Body of pancreas (tissue), 4 donors: ENCODE results near the gene MRPL40. TPM values are rescaled to one million over a fixed set of nuclear protein-coding genes. Genes with fewer than 3 reads are reported as not detected.

Source experiments
- ATAC-seq: fragments of 150-250 bp; one replicate; pipeline ENCODE4 v1.9.1; 2016
- DNase-seq, 4 donors: peaks; one replicate each; pipeline ENCODE4 v3.0.0-alpha.2; 2019
- H3K27ac ChIP-seq, 4 donors: fragments of 200-600 bp; sonication (generic); 1 replicate in 3 of 4; 2 replicates in 1 of 4; pipeline versions ENCODE4 v1.5.1 to v1.6.1; 2016 to 2019; ENCODE audit warnings: mild to moderate bottlenecking in 1 of 4, mixed read lengths in 1 of 4, moderate library complexity in 1 of 4
- H3K27me3 ChIP-seq, 2 donors: fragments of 200-600 bp; sonication (generic); one replicate each; pipeline ENCODE4 v1.6.0; 2016; ENCODE audit warnings: mild to moderate bottlenecking in 1 of 2
- H3K36me3 ChIP-seq, 2 donors: fragments of 200-600 bp; sonication (generic); replicated peaks in 1 of 2; 2 replicates each; pipeline ENCODE4 v1.5.1; 2016; ENCODE audit warnings: low read depth in 2 of 2; ENCODE audit not compliant: insufficient read depth in 1 of 2
- H3K4me1 ChIP-seq: fragments of 200-600 bp; sonication (generic); one replicate; pipeline ENCODE4 v1.6.0; 2016
- H3K4me3 ChIP-seq, 2 donors: fragments of 200-600 bp; sonication (generic); 1 replicate in 1 of 2; 2 replicates in 1 of 2; pipeline ENCODE4 v1.5.1; 2016 to 2019
- H3K9me3 ChIP-seq, 3 donors: fragments of 200-600 bp; sonication (generic); 1 replicate in 2 of 3; 2 replicates in 1 of 3; pipeline ENCODE4 v1.5.1; 2016
- CTCF ChIP-seq, 7 experiments: fragments of 450-650 bp in 4 of 7; fragments of 200-600 bp in 3 of 7; sonication (generic) in 3 of 7; IDR thresholded peaks; one replicate each; pipeline ENCODE4 v1.5.1; 2016 to 2019; ENCODE audit warnings: antibody characterized with exemption in 7 of 7
- POLR2A ChIP-seq, 3 donors: fragments of 450-650 bp; IDR thresholded peaks; one replicate each; pipeline ENCODE4 v1.6.1; 2016; ENCODE audit warnings: antibody characterized with exemption in 3 of 3, mild to moderate bottlenecking in 2 of 3
- WGBS, 2 donors: methylation state at CpG; one replicate each; pipeline ENCODE4 v1.1.5; 2017; 5-methylcytosine and 5-hydroxymethylcytosine counted together
- intact Hi-C: fragments of 100-400 bp; cut with DNase I; formaldehyde crosslinking; loops from one replicate; pipeline ENCODE4 v1.15.1; 2023
- total RNA-seq, 2 donors: library from RNA; depleted of rRNA; stranded (reverse); fragments of >200 nt; gene quantifications; one replicate each; pipeline ENCODE4 v1.1.0, GENCODE V29; 2016

MRPL40 gene
- total RNA-seq, 2 donors from 2014 or later, result 4.0 to 13.5 TPM

GRCh38 chr22:19464546-19464945 lies 32.2 kb downstream of the MRPL40 start:
- Histone ChIP-seq H3K9me3 (no peaks in the 10 kb centered on the region), H3K36me3 (peaks cover 0 to 31% of the 10 kb centered on the region in 2 donors), H3K4me1 (no peaks in the 10 kb centered on the region), H3K27ac (no peak overlapping the region), H3K4me3 (no peak overlapping the region), H3K27me3 (no peaks in the 10 kb centered on the region)
- DNase-seq, result no peak
- no peak for ATAC-seq
- WGBS, 2 donors, result 50 to 94% methylated on average over 1 of the region's 1 CpG
- intact Hi-C loops, result no loop called here
- TF ChIP-seq POLR2A (IDR thresholded peaks at IDR 0.05) (no peak), CTCF (IDR thresholded peaks at IDR 0.05) (no peak)

GRCh38 chr22:19464975-19465374 lies 32.6 kb downstream of the MRPL40 start:
- peaks cover 0 to 32% of the 10 kb centered on the region in 2 donors for H3K36me3 ChIP-seq
- no peak for DNase-seq
- ATAC-seq, result no peak
- 68 to 78% methylated on average over 4 of the region's 4 CpGs for WGBS, 2 donors
- intact Hi-C loops, result no loop called here
- H3K9me3 ChIP-seq, result no peaks in the 10 kb centered on the region
- H3K4me1 ChIP-seq, result no peaks in the 10 kb centered on the region
- no peak overlapping the region for H3K27ac ChIP-seq
- no peak overlapping the region for H3K4me3 ChIP-seq
- H3K27me3 ChIP-seq, result no peaks in the 10 kb centered on the region
- TF ChIP-seq POLR2A (IDR thresholded peaks at IDR 0.05) (no peak), CTCF (IDR thresholded peaks at IDR 0.05) (no peak)

- no peak for ATAC-seq
- Histone ChIP-seq H3K4me3 (no peak overlapping the region), H3K9me3 (no peaks in the 10 kb centered on the region), H3K27ac (no peak overlapping the region), H3K27me3 (no peaks in the 10 kb centered on the region), H3K36me3 (peaks cover 0 to 41% of the 10 kb centered on the region in 2 donors), H3K4me1 (no peaks in the 10 kb centered on the region)
- intact Hi-C loops, result no loop called here
- TF ChIP-seq POLR2A (IDR thresholded peaks at IDR 0.05), result no peak
- no peak for TF ChIP-seq CTCF (IDR thresholded peaks at IDR 0.05)
- no peak for DNase-seq
- WGBS, 2 donors, result 83 to 87% methylated on average over 13 of the region's 14 CpGs
Measured at GRCh38 chr22:19466126-19466716, 33.9 kb downstream of the MRPL40 start.

GRCh38 chr22:19466848-19467752 lies 34.8 kb downstream of the MRPL40 start:
- Histone ChIP-seq H3K36me3 (peaks cover 0 to 44% of the 10 kb centered on the region in 2 donors), H3K4me3 (no peak overlapping the region), H3K27me3 (no peaks in the 10 kb centered on the region), H3K27ac (no peak overlapping the region), H3K9me3 (no peaks in the 10 kb centered on the region), H3K4me1 (no peaks in the 10 kb centered on the region)
- ATAC-seq (no peak), DNase-seq (no peak)
- no peak for TF ChIP-seq POLR2A (IDR thresholded peaks at IDR 0.05)
- no peak for TF ChIP-seq CTCF (IDR thresholded peaks at IDR 0.05)
- WGBS, 2 donors, result 94 to 95% methylated on average over 8 to 9 of the region's 9 CpGs
- intact Hi-C loops, result no loop called here
